Nephron (organoid): ENCODE measurements around the gene MTFR1L.

Source experiments
- H3K27ac Mint-ChIP-seq, 3 experiments: 2 replicates each; pipeline ENCODE4 v1.8.0; 2020; ENCODE audit warnings: mixed read lengths in 3 of 3, mild to moderate bottlenecking in 2 of 3, moderate library complexity in 1 of 3
- H3K27me3 Mint-ChIP-seq: 2 replicates; pipeline ENCODE4 v1.8.0; 2021; ENCODE audit warnings: low read depth, mild to moderate bottlenecking, moderate library complexity, mixed read lengths
- H3K36me3 Mint-ChIP-seq: 2 replicates; pipeline ENCODE4 v1.8.0; 2020; ENCODE audit warnings: low read depth, mixed read lengths
- H3K4me1 Mint-ChIP-seq: 2 replicates; pipeline ENCODE4 v1.8.0; 2020; ENCODE audit warnings: mixed read lengths
- H3K4me3 Mint-ChIP-seq, 3 experiments: 2 replicates each; pipeline ENCODE4 v1.8.0; 2020; ENCODE audit warnings: mild to moderate bottlenecking in 3 of 3, mixed read lengths in 3 of 3, moderate library complexity in 2 of 3
- H3K9me3 Mint-ChIP-seq: 2 replicates; pipeline ENCODE4 v1.8.0; 2020; ENCODE audit warnings: mixed read lengths
- CTCF ChIP-seq, 3 experiments: fragments of 200-600 bp; sonication (generic); IDR thresholded peaks; one replicate each; pipeline ENCODE4 v1.5.0; 2021; ENCODE audit warnings: antibody characterized with exemption in 3 of 3; ENCODE audit not compliant: unreplicated experiment in 3 of 3

Gene MTFR1L

GRCh38 chr1:25856856-25857255, 37.1 kb downstream of the MTFR1L start:
- Mint-ChIP-seq H3K36me3 (peaks cover 8% of the 10 kb centered on the region), H3K4me1 (peaks cover 32% of the 10 kb centered on the region), H3K9me3 (no peaks in the 10 kb centered on the region), H3K27me3 (peaks cover 8% of the 10 kb centered on the region), H3K27ac (no peak overlapping the region), H3K4me3 (no peak overlapping the region)
- no peak for TF ChIP-seq CTCF (IDR thresholded peaks at IDR 0.05; ENCODE audit: unreplicated experiment in 3 of 3)

GRCh38 chr1:25858494-25858893, 38.7 kb downstream of the MTFR1L start:
- Mint-ChIP-seq H3K27me3 (peaks cover 8% of the 10 kb centered on the region), H3K9me3 (no peaks in the 10 kb centered on the region), H3K4me1 (peaks cover 36% of the 10 kb centered on the region), H3K4me3 (peak overlapping the region; percentile 88 to 97 (median 95)), H3K36me3 (peaks cover 16% of the 10 kb centered on the region), H3K27ac (peak overlapping the region in 2 of 3 experiments; percentile 84 to 96)
- no peak for TF ChIP-seq CTCF (IDR thresholded peaks at IDR 0.05; ENCODE audit: unreplicated experiment in 3 of 3)

- no peak for TF ChIP-seq CTCF (IDR thresholded peaks at IDR 0.05; ENCODE audit: unreplicated experiment in 3 of 3)
- H3K4me3 Mint-ChIP-seq: peak within 1 kb of the TSS; percentile 88 to 97 (median 95)
- H3K27me3 Mint-ChIP-seq: peaks cover 8% of the 10 kb centered on the region
- H3K9me3 Mint-ChIP-seq: no peaks in the 10 kb centered on the region
- H3K36me3 Mint-ChIP-seq: peaks cover 20% of the 10 kb centered on the region
- peak within 1 kb of the TSS; percentile 95 to 96 (median 96) for H3K27ac Mint-ChIP-seq
- H3K4me1 Mint-ChIP-seq: peaks cover 36% of the 10 kb centered on the region
Measured at GRCh38 chr1:25858906-25859789, 39.4 kb downstream of the MTFR1L start, which contains the start of gene AUNIP. TSS of gene AUNIP (minus strand) at chr1:25859457. CDS start at chr1:25859357, 100 bp downstream.

- H3K36me3 Mint-ChIP-seq: peaks cover 33% of the 10 kb centered on the region
- peaks cover 31% of the 10 kb centered on the region for H3K4me1 Mint-ChIP-seq
- H3K9me3 Mint-ChIP-seq: no peaks in the 10 kb centered on the region
- peak overlapping the region; percentile 80 to 87 (median 82) for H3K27ac Mint-ChIP-seq
- TF ChIP-seq CTCF (IDR thresholded peaks at IDR 0.05; ENCODE audit: unreplicated experiment in 3 of 3): no peak
- peaks cover 8% of the 10 kb centered on the region for H3K27me3 Mint-ChIP-seq
- peak overlapping the region; percentile 62 to 75 (median 72) for H3K4me3 Mint-ChIP-seq
Measured at GRCh38 chr1:25861316-25862286, 41.8 kb downstream of the MTFR1L start.

GRCh38 chr1:25862785-25863485, 43.2 kb downstream of the MTFR1L start:
- H3K36me3 Mint-ChIP-seq: peaks cover 33% of the 10 kb centered on the region
- H3K27me3 Mint-ChIP-seq: peaks cover 8% of the 10 kb centered on the region
- no peaks in the 10 kb centered on the region for H3K9me3 Mint-ChIP-seq
- H3K4me1 Mint-ChIP-seq: peaks cover 40% of the 10 kb centered on the region
- no peak for TF ChIP-seq CTCF (IDR thresholded peaks at IDR 0.05; ENCODE audit: unreplicated experiment in 3 of 3)
- peak overlapping the region in 1 of 3 experiments; percentile 14 for H3K4me3 Mint-ChIP-seq
- H3K27ac Mint-ChIP-seq: peak overlapping the region in 1 of 3 experiments; percentile 61
